GM19238 (cell line): ENCODE data around the gene RASIP1.
A peak's percentile ranks its signal among the peaks of the same experiment; 100 is the strongest.

Experiments
- DNase-seq: peaks from one replicate; pipeline ENCODE4 v3.0.0; 2011; ENCODE audit warnings: low spot score; ENCODE audit not compliant: insufficient read length

RASIP1 gene

DNA sequence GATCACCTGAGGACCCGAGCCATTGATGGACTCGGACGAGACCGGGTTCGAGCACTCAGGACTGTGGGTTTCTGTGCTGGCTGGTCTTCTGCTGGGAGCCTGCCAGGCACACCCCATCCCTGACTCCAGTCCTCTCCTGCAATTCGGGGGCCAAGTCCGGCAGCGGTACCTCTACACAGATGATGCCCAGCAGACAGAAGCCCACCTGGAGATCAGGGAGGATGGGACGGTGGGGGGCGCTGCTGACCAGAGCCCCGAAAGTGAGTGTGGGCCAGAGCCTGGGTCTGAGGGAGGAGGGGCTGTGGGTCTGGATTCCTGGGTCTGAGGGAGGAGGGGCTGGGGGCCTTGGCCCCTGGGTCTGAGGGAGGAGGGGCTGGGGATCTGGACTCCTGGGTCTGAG lies 15.8 kb upstream of the RASIP1 start:
- DNase-seq: no peak

GRCh38 chr19:48755787-48756186 lies 15.4 kb upstream of the RASIP1 start:
- DNase-seq: no peak

DNA sequence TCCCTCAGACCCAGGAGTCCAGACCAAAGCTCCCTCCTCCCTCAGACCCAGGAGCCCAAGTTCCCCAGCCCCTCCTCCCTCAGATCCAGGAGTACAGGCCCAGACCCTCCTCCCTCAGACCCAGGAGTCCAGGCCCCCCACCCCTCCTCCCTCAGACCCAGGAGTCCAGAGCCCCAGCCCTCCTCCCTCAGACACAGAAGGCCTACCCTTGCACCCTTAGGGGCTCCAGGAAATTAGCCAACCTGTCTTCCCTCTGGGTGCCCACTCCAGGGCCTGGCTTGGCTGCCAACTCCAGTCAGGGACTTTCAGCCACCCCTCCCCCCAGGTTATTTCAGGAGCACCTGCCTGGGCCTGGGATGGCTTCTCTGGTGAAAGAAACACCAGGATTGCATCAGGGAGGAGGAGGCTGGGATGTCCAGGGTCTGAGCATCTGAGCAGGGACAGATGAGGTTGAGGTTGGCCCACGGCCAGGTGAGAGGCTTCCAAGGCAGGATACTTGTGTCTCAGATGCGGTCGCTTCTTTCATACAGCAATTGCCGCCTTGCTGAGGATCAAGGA lies 14.8 kb upstream of the RASIP1 start, which contains the start of gene FGF21:
TSS of gene FGF21 (plus strand) at position 441 of the 558 bp plus-strand sequence. CDS start 713 bp downstream, outside the sequence.
- no peak for DNase-seq

GRCh38 chr19:48752496-48753365 lies 12.3 kb upstream of the RASIP1 start, which contains the start of gene FUT1:
Gene FUT1 (minus strand): TSS chr19:48752641. CDS start chr19:48751281, 1,360 bp downstream.
- no peak for DNase-seq

GRCh38 chr19:48751845-48752495 lies 11.6 kb upstream of the RASIP1 start:
- no peak for DNase-seq

DNA sequence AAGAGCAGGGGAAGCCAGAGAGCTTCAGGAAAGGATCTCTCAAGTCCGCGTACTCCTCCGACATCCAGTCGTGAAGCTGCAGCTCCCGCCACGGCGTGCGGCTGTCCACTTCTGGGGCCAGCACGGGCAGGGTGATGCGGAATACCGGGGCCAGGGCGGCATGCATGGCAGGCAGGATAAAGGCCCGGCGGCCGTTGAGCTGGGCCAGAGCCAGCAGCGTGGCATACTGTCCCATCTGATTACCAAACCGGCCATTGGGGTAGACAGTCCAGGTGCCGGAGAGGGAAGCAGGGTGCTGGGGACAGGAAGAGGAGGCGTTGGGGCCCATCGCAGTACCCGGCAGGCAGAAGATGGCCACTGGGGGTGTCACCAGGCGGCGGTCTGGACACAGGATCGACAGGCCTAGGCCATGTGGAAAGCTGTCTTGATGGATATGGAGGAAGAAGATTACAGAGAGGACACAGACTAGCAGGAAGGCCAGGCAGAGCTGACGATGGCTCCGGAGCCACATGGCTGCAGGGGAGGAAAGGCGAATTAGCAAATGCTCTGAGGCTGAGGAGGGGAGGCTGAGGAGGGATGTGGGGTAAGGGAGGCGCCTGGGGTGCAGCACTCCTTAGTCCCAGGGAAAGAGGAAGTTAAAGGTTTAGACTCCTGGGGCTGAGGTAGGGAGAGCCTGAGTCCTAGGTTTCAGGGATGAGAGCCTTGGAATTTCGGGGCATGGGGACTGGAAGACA lies 10.5 kb upstream of the RASIP1 start:
- DNase-seq: no peak

- no peak for DNase-seq
Observed at GRCh38 chr19:48750351-48750750, 9.9 kb upstream of the RASIP1 start.

- no peak for DNase-seq
Observed at GRCh38 chr19:48749571-48750198, 9.3 kb upstream of the RASIP1 start.

DNA sequence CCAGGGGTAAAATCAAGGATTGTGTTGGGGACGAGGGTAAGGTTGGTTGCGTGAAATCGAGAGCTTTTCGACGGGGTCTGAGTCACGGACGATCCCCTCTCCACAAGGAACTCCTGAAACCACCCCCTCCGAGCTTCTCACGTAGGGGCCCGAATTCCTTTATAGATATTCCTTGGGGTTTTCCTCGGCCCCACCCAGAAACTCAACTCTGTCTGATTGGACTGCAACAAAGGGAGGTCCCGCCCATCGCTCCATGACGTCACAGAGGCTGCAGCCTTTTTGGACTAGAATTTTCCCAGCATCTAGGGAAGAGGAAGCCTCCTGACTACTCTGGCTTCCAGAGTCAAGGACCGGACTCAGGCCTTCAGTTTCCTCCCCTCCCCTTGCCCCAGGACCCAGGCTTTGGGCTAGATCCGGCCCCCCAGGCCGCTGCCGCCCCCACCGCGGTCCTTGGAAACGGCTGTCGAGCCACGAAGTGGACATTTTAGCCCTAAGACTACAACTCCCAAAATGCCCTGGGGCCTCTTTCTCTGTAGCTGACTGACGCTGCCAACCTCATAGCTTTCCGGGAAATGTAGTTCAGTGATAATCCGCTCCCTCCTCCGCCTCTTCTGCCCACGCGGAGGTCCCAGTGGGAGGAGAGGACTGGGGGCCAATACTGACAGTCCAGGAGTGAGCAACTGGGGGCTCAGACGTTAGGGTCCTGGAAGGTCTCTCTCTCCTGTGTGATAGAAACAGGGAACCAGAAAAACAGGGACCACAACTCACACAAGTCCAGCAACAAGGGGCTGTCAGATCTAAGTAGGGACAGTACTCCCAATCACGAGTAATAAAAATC lies 6.5 kb upstream of the RASIP1 start, which contains the start of gene IZUMO1:
TSS of gene IZUMO1 (minus strand) at position 172 of the 838 bp plus-strand sequence. CDS start 1,050 bp downstream, outside the sequence.
- peak; percentile 61 for DNase-seq

GRCh38 chr19:48746110-48746509 lies 5.7 kb upstream of the RASIP1 start:
- DNase-seq: no peak

DNA sequence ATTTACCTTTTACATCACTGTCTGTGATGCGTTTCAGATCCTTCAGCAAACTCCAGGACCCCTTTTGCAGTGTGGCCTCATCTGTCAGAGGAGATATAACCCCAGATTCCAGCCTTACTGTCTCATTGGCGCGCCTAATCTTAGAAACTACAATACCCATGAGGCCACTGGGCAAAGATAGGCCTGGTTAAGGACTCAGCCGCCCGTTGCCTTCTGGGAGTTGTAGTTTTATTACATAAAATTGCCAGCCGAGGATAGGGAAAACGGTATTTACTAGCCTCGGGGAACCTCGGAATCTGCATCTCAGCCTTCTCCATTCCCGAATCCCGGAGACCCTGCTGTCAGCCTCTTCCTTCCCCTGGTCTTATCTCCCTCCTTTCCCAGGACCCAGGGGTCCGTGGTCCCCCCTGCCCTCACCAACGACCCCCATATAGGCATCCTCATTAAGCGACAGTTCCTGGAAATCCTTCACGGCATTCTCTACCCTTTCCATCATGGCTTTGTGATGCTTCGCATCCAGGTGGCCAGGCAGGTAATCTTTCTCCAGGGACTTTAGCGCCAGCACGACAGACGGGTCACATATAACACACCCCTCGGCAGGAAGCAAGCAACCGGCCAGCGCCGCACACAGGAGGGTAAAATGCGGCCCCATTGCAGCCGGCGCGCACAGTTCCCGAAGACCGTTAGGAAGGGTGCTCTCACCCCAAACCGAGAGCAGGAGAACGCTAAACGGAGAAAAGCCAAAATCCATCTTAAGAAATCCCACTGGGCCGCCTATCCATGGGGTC lies 5.0 kb upstream of the RASIP1 start:
- DNase-seq: peak; percentile 50

GRCh38 chr19:48742096-48742495 lies 1.7 kb upstream of the RASIP1 start:
- DNase-seq: no peak

DNA sequence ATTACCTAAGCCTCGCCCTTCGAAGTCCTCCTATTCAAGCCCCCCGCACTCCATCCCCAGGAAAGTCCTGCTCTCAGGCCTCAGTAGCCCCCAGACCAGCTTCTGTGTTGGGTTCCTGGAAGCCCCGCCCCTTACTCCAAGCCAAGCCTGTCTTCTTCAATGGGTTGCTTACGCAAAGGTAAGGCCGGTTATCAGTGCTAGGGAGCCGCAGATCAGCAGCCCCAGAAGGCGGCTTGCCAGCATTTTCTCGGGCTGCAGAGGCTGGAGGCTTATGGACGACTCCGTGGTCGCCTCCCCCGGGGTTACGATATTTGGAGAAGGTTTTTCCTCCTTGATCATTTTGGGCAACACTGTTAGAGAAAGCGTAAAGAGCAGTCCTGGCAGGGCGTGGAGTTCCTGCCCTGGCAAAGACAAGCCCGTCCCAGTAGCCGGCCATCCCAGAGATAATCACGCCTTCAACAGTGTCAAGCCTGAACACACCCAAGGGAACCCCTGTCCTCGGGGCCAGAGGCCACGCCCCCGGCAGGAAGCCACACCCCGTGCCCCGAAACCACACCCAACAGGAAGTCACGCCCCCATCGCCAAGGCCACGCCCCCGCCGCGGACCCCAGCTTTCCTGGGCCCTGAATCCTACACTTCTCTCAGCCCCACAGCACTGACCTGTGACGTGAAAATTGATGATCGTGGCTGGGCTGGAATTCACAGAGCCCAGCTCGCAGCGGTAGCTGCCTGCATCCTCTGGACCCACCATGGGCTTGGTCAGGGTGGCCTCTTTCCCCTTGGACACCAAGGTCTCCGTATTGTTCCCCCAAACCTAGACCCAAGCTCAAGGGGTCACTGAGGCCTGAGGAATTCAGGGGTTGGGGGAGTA lies 954 bp upstream of the RASIP1 start:
- DNase-seq: no peak

DNA sequence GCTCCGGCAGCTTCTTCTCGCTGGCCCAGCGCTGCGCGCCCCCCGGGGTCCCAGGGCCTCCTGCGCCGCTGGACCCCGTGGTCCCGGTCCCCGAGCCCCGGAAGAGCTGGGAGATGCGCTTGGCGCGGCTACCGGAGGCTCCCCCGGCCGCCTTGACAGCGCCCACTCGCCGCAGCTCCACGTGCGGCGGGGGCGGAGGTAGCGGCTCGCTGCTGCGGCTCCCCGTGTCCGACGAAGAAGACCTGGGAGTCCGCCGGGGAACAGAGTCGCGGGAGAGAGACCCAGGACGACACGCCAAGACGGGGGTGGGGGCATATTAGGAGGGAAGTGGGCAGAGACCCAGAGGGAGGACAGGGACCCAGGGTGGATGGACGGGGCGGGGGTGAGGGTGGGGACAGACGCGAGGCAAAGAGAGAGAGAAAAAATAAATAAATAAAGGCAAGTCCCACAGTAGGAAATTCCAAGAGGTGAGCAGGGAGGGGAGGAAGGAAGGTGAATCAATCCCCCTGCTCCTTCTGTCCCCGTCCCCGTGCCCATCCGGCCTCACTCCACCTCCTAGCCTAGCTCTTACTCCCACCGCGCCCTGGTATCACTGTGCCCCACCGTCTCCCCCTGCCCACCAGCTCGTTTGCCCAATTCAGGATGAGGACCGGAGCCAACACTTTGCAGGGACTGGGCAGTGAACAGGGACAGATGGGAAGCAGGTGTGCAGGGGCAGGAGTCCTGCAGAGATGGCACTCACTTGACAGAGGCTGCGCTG lies 826 bp downstream of the RASIP1 start:
- DNase-seq: no peak

DNA sequence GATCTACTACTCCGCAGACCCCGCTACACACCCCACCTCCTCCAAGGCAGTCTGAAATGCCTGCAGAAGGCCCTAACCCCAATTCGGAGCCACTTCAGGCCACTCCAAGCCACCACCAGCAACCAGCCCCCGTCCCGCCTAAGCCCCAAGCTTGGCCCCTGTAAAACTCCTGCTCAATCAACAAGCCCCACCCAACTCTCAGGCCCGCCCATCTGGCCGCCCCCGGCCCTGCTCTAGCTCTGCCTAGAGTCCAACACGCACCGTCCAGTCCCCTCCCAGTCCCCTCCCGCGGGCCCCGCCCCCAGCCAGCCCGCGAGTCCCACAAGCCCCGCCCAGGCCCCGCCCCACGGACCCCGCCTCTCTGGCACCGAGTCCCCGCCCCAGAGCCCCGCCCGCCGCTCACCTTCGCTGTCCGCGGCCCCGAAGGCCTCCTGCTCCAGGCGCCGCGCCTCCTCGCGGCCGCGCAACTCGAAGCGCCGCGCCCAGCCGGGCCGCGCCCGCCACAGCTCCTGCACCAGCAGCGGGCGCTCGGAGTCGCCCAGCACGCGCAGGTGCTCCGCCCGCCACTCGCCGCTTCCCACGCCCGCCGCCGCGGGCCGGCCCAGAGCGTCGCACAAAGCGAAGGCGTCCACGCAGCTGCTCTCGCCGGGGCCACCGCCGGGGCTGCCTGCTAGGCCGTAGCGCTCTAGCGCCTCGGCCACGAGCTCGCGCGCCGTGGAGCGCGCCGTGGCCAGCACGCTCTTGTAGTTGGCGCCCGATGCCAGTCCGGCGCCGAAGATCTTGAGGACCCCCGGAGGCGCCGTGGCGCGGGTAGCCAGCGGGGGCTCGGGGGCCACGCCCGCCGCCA lies 1.6 kb downstream of the RASIP1 start:
- peak; percentile 96 for DNase-seq

DNA sequence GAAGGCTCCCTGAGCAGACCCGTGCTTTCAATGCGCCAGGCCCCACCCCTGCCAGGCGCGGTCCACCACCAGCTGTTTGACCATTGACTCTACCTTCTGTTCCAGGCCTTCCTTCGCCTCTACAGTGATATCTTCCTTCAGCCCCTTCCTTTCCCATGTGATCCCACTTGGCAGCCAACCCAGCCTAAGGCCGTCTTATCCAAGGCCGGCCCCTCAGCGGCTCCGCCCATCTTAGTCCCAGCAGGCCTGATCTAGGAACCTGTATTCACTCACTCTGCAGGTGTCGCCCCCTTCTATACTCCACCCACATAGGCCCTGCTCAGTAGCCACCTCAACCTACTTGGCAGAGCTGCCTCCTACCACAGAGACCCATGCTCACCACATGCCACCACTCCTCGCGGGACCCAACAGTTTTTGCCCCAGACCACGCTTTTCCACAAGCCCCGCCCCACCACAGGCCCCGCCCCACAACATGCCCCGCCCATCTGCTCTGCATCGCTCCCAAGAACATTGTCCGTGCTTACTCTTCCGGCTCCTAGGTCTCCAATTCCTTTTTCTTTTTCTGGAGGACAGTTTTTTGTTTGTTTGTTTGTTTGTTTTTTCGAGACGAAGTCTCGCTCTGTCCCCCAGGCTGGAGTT lies 2.9 kb downstream of the RASIP1 start:
- no peak for DNase-seq
